Kidney (tissue), 14 donors: ENCODE measurements around the gene CADPS. TPM values are rescaled to one million over a fixed set of nuclear protein-coding genes. Genes with fewer than 3 reads are reported as not detected.

ENCODE experiments used
- DNase-seq, 5 donors: peaks; one replicate each; pipeline ENCODE4 v3.0.0-alpha.2; 2013 to 2020
- FAIRE-seq: peaks from 2 replicates; lab custom pipeline; 2012; peaks lifted over from hg19 to GRCh38; lab: Jason Lieb, UNC
- H3K27ac ChIP-seq, 2 donors: one replicate each; pipeline ENCODE4 v1.7.0; 2013; ENCODE audit warnings: low read depth in 2 of 2, low read length in 2 of 2, inconsistent platforms in 1 of 2
- H3K27me3 ChIP-seq: one replicate; pipeline ENCODE4 v1.7.1; 2013; ENCODE audit warnings: low read length, inconsistent platforms; ENCODE audit not compliant: control insufficient read depth, insufficient read depth
- H3K36me3 ChIP-seq, 3 donors: one replicate each; pipeline versions ENCODE4 v1.7.0 to v1.7.1; 2013; ENCODE audit warnings: low read length in 3 of 3, control low read depth in 1 of 3, inconsistent platforms in 1 of 3; ENCODE audit not compliant: insufficient read depth in 3 of 3, control insufficient read depth in 2 of 3
- H3K4me1 ChIP-seq, 3 donors: one replicate each; pipeline versions ENCODE4 v1.7.0 to v1.7.1; 2013; ENCODE audit warnings: low read length in 3 of 3, inconsistent platforms in 1 of 3, low read depth in 1 of 3; ENCODE audit not compliant: control insufficient read depth in 2 of 3, insufficient read depth in 2 of 3
- H3K4me3 ChIP-seq, 3 donors: one replicate each; pipeline versions ENCODE4 v1.7.0 to v1.8.1; 2013; ENCODE audit warnings: low read length in 3 of 3, control low read depth in 1 of 3, inconsistent platforms in 1 of 3
- H3K9ac ChIP-seq, 3 donors: one replicate each; pipeline versions ENCODE4 v1.7.0 to v1.7.1; 2013; ENCODE audit warnings: low read length in 3 of 3, control low read depth in 1 of 3, inconsistent platforms in 1 of 3
- H3K9me3 ChIP-seq, 3 donors: one replicate each; pipeline versions ENCODE4 v1.7.0 to v1.7.1; 2013; ENCODE audit warnings: low read length in 3 of 3, control low read depth in 1 of 3, inconsistent platforms in 1 of 3; ENCODE audit not compliant: control insufficient read depth in 2 of 3, insufficient read depth in 1 of 3
- intact Hi-C: fragments of 100-400 bp; cut with DNase I; formaldehyde crosslinking; loops from one replicate; pipeline ENCODE4 v1.11.1; 2022
- polyA plus RNA-seq: library from polyadenylated mRNA; stranded (reverse); fragments of 350-450 nt; fragmentation: Illumina TruSeq; extraction: RNeasy Lipid Tissue Mini Kit (QIAGEN cat#74804); gene quantifications from one replicate; pipeline ENCODE4 v1.2.3, GENCODE V29; 2014; ENCODE audit warnings: low read depth, low replicate concordance; ENCODE audit not compliant: insufficient read depth
- total RNA-seq: library from RNA; stranded (reverse); fragmentation: NEBNext Ultra II Directional; extraction: Animal tissue kit (Norgen Biotek cat#: 25700); gene quantifications from one replicate; pipeline ENCODE4 v1.2.1, GENCODE V29; 2021
- TF ChIP-seq, protein P1 (sequence below): IDR thresholded peaks from 3 replicates; pipeline ENCODE4 v1.5.1; 2012; ENCODE audit warnings: mild to moderate bottlenecking, moderate library complexity, borderline replicate concordance; ENCODE audit not compliant: insufficient read depth; ENCODE audit errors: extremely low read depth
- donor health status: control.
- donor health status: control.
- donor health status: control.
- donor health status: control.
- donor health status: control.
- donor health status: DM: yes; HTN: yes; CAD: no.
- donor health status: Normal renal cell carcinoma (clear cell type).

Gene CADPS
- total and polyA plus RNA-seq, 2 donors from 2014 or later: 0.98 TPM; not detected in 1

DNA sequence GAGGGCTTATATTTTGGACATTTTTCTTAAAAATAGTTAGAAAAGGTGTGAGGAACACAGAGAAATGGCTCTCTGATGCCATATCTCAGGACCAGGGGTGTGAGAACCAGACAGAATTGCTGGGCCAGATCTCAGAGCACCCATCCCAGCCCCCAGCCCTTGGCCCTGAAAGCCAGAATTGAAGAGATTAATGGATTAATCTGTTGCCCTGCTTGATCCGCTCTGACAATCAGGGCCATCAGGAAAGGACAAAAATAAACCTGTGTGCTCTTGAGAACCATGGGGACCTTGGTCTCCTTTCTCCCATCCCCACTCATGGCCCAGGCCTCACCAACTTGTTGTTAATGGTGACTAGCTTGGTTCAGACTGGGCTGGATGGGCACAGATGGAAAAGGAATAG lies 113.5 kb downstream of the CADPS start:
- FAIRE-seq: no peak
- no peaks in the 10 kb centered on the region for H3K27me3 ChIP-seq
- TF ChIP-seq, protein P1, sequence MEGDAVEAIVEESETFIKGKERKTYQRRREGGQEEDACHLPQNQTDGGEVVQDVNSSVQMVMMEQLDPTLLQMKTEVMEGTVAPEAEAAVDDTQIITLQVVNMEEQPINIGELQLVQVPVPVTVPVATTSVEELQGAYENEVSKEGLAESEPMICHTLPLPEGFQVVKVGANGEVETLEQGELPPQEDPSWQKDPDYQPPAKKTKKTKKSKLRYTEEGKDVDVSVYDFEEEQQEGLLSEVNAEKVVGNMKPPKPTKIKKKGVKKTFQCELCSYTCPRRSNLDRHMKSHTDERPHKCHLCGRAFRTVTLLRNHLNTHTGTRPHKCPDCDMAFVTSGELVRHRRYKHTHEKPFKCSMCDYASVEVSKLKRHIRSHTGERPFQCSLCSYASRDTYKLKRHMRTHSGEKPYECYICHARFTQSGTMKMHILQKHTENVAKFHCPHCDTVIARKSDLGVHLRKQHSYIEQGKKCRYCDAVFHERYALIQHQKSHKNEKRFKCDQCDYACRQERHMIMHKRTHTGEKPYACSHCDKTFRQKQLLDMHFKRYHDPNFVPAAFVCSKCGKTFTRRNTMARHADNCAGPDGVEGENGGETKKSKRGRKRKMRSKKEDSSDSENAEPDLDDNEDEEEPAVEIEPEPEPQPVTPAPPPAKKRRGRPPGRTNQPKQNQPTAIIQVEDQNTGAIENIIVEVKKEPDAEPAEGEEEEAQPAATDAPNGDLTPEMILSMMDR: no peak

DNA sequence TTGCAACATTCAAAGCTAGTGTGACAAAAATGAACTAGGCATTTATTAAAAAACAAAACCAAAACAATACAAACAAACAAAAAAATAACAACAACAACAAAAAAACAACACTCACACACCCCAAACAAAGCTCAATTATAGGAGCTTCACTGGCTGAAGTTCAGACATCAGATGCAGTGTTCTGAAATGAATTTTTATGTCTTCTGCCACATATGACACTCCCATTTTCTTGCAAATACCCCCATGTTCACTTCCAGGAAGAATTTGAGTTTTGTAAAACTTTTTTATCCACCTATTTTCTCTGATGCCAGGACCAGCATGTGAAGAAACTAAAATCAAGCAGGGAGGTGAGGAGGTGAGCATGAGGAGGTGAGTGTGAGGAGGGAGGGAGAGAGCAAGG lies 113.9 kb downstream of the CADPS start:
- Histone ChIP-seq H3K9me3 (no peaks in the 10 kb centered on the region), H3K4me3 (no peak overlapping the region), H3K36me3 (no peaks in the 10 kb centered on the region), H3K27ac (no peak overlapping the region), H3K9ac (no peak overlapping the region), H3K27me3 (no peaks in the 10 kb centered on the region), H3K4me1 (no peaks in the 10 kb centered on the region)
- intact Hi-C loops: no loop called here
- DNase-seq (no peak), FAIRE-seq (no peak)
- TF ChIP-seq, protein P1: no peak

More for the DNA sequence above, 113.5 kb downstream of the CADPS start:
- intact Hi-C loops: no loop called here
- Histone ChIP-seq H3K4me3 (no peak overlapping the region), H3K27ac (no peak overlapping the region), H3K4me1 (no peaks in the 10 kb centered on the region), H3K9me3 (no peaks in the 10 kb centered on the region), H3K36me3 (no peaks in the 10 kb centered on the region), H3K9ac (no peak overlapping the region)
- DNase-seq: no peak

DNA sequence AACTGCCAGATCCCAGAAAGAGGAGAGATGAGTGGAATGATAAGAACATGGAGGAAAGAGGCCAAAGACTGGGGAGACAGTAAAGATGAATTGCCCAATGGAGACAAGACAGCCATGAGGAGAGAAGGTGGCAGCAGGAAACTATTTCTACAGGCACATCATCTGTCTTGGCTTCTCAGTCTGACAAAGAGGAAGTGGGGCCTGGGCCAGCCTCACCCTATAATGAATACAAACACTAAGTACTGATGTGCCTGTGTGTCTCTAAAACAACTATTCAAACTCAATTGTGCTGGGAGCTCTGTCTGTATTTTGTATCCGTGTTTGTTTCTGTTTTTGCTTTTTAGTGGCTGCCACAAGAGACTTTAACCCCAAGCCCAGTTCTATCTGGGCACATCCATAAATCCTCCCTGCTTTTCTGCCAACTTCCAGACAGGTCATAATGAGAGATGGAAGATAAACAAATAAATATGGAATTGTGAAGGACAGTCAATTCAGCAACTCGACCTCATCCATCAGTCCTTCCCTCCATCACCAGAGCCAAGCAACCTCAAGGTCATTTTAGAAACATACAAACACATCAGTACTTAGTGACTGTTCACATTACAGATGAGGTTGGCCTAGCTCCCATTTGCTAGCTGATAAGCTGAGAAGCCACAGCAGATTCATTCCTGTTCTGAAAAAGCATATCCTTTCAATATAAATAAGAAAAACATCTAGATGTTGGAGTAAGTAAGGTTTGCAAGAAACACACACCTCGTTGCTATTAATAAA lies 116.7 kb downstream of the CADPS start:
- Histone ChIP-seq H3K9ac (no peak overlapping the region), H3K36me3 (no peaks in the 10 kb centered on the region), H3K9me3 (no peaks in the 10 kb centered on the region), H3K27ac (no peak overlapping the region), H3K27me3 (no peaks in the 10 kb centered on the region), H3K4me1 (no peaks in the 10 kb centered on the region), H3K4me3 (no peak overlapping the region)
- intact Hi-C loops: no loop called here
- DNase-seq (no peak), FAIRE-seq (no peak)
- TF ChIP-seq, protein P1: no peak
